Ovary (tissue), 9 donors: ENCODE measurements around the gene FICD. TPM values are rescaled to one million over a fixed set of nuclear protein-coding genes. Genes with fewer than 3 reads are reported as not detected.

Experiments
- DNase-seq, 5 donors: peaks; one replicate each; pipeline ENCODE4 v3.0.0-alpha.2; 2019 to 2020
- H3K27ac ChIP-seq, 2 donors: fragments of 200-600 bp; one replicate each; pipeline versions ENCODE4 v1.5.1 to v1.8.0; 2019 to 2022
- H3K27me3 ChIP-seq: fragments of 200-600 bp; one replicate; pipeline ENCODE4 v1.8.0; 2022
- H3K36me3 ChIP-seq: fragments of 200-600 bp; sonication (generic); one replicate; pipeline ENCODE4 v1.5.1; 2019
- H3K4me1 ChIP-seq: one replicate; pipeline ENCODE4 v1.8.1; 2013; ENCODE audit warnings: mild to moderate bottlenecking, moderate library complexity; ENCODE audit not compliant: insufficient read depth
- H3K4me3 ChIP-seq: fragments of 200-600 bp; sonication (generic); one replicate; pipeline ENCODE4 v1.5.1; 2017
- H3K9me3 ChIP-seq, 2 donors: fragments of 200-600 bp in 1 of 2; sonication (generic) in 1 of 2; one replicate each; pipeline versions ENCODE4 v1.5.1 to v1.8.1; 2013 to 2019; ENCODE audit warnings: mild to moderate bottlenecking in 1 of 2, moderate library complexity in 1 of 2
- EP300 ChIP-seq: sonication (generic); formaldehyde crosslinking; IDR thresholded peaks from one replicate; pipeline ENCODE4 v1.6.1; 2017; ENCODE audit warnings: antibody characterized with exemption
- POLR2A ChIP-seq: fragments of 450-650 bp; IDR thresholded peaks from one replicate; pipeline ENCODE4 v1.6.1; 2017; ENCODE audit warnings: antibody characterized with exemption, mild to moderate bottlenecking, moderate library complexity
- WGBS, 3 donors: extraction: QIAGEN DNeasy Blood & Tissue Kit in 1 of 3; methylation state at CpG; one replicate each; pipeline versions ENCODE4 v1.1.5 to v1.1.7; 2013 to 2017; 5-methylcytosine and 5-hydroxymethylcytosine counted together
- intact Hi-C, 4 donors: fragments of 100-400 bp; cut with DNase I; formaldehyde crosslinking; loops; one replicate each; pipeline versions ENCODE4 v1.11.0 to v1.15.1; 2022 to 2023
- polyA plus RNA-seq, 2 donors: library from polyadenylated mRNA; stranded (reverse); fragments of 200-250 nt in 1 of 2; fragments of 350-450 nt in 1 of 2; fragmentation: Illumina TruSeq in 1 of 2; extraction: RNeasy Lipid Tissue Mini Kit (QIAGEN cat#74804) in 1 of 2; gene quantifications; one replicate each; pipeline ENCODE4 v1.2.3, GENCODE V29; 2013 to 2014
- total RNA-seq, 7 donors: library from RNA; depleted of rRNA in 2 of 7; stranded (reverse); fragments of >200 nt in 2 of 7; fragmentation: NEBNext Ultra II Directional in 3 of 7; extraction: Animal tissue kit (Norgen Biotek cat#: 25700) in 3 of 7; gene quantifications; one replicate each; pipeline versions ENCODE4 v1.1.0 to v1.2.4, GENCODE V29; 2016 to 2023
- TF ChIP-seq, protein P1 (sequence below), 3 donors: fragments of 450-650 bp in 2 of 3; fragments of 200-600 bp in 1 of 3; IDR thresholded peaks; one replicate each; pipeline versions ENCODE4 v1.5.1 to v1.8.0; 2016 to 2022; ENCODE audit warnings: antibody characterized with exemption in 3 of 3, mild to moderate bottlenecking in 1 of 3
- donor health status: DM: no; HTN: no; CAD: no; lungs with moderate emphysema.
- donor health status: DM: no; HTN: no; CAD: no.
- donor health status: Bipolar disorder and iron deficiency.
- donor health status: DM: yes; HTN: yes; CAD: no.
- donor health status: DM: no; HTN: no; CAD: no.
- donor health status: DM: yes; HTN: yes; CAD: no.

The FICD gene
- total and polyA plus RNA-seq, 9 donors: 2.0 to 12.7 (median 6.0) TPM

DNA sequence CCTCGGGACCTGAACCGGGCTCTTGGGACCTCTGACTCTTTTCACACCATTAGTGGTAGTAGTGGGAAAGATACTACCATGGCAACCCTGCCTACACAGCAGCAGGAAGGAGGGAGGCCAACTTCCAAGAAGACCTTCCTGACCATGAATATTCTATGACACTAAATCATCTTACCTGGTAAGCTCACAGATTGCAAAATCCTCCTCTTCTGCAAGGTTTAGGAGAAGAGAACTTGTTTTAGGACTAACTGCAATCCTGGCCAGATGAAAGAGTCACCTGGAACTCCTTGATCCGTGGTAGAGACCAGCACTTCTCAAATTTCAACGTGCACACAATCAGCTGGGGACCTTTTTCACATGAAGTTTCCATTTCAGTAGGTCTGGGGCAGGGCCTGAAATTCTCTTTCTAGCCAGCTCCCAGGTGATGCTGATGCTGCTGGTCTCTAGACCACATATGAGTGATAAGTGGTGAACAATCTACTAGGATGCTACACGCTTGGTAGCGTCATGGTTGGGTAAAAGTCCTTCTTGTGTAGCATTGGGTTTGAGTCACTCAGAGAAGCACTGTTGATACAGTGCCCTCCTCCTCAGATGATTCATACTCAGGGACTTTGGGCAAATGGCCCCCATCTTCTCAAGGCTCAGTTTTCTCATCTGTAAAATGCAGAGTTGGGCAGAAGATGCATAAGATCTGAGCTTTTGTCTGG lies 35.6 kb upstream of the FICD start:
- no peaks in the 10 kb centered on the region for H3K4me1 ChIP-seq
- no peak for TF ChIP-seq EP300
- TF ChIP-seq POLR2A: no peak
- TF ChIP-seq, protein P1, sequence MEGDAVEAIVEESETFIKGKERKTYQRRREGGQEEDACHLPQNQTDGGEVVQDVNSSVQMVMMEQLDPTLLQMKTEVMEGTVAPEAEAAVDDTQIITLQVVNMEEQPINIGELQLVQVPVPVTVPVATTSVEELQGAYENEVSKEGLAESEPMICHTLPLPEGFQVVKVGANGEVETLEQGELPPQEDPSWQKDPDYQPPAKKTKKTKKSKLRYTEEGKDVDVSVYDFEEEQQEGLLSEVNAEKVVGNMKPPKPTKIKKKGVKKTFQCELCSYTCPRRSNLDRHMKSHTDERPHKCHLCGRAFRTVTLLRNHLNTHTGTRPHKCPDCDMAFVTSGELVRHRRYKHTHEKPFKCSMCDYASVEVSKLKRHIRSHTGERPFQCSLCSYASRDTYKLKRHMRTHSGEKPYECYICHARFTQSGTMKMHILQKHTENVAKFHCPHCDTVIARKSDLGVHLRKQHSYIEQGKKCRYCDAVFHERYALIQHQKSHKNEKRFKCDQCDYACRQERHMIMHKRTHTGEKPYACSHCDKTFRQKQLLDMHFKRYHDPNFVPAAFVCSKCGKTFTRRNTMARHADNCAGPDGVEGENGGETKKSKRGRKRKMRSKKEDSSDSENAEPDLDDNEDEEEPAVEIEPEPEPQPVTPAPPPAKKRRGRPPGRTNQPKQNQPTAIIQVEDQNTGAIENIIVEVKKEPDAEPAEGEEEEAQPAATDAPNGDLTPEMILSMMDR (IDR thresholded peaks at IDR 0.05): no peak
- 55 to 60% (median 59%) methylated on average over 6 of the region's 6 CpGs for whole genome bisulfite sequencing, 3 donors
- no peak overlapping the region for H3K27ac ChIP-seq
- DNase-seq: no peak
- no peak overlapping the region for H3K4me3 ChIP-seq
- no peaks in the 10 kb centered on the region for H3K27me3 ChIP-seq
- no peaks in the 10 kb centered on the region for H3K9me3 ChIP-seq
- intact Hi-C loops: no loop called here
- no peaks in the 10 kb centered on the region for H3K36me3 ChIP-seq

DNA sequence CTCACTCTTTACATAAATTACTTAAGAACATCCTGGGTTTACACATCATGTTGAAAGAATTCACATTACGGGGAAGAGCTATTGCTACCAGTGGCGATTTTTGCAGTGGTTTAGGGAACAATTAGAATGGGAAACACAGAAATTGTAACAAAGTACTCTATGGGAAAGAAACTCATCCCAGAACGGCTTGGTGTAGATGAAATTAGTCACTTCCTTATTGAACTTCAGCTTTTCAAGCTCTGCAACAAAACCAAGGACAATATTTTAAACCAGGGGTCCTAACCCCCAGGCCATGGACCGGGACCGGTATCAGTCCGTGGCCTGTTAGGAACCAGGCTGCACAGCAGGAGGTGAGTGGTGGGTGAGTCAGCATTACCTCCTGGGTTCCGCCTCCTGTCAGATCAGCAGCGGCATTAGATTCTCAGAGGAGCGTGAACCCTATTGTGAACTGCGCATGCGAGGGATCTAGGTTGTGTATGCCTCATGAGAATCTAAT lies 32.3 kb upstream of the FICD start:
- no peaks in the 10 kb centered on the region for H3K36me3 ChIP-seq
- no peak overlapping the region for H3K27ac ChIP-seq
- intact Hi-C loops: no loop called here
- 57 to 74% (median 65%) methylated on average over 11 of the region's 11 CpGs for WGBS, 3 donors
- no peaks in the 10 kb centered on the region for H3K9me3 ChIP-seq
- no peaks in the 10 kb centered on the region for H3K27me3 ChIP-seq
- DNase-seq: no peak
- no peaks in the 10 kb centered on the region for H3K4me1 ChIP-seq
- TF ChIP-seq EP300 (no peak), POLR2A (no peak)
- TF ChIP-seq, protein P1 (IDR thresholded peaks at IDR 0.05): no peak
- H3K4me3 ChIP-seq: no peak overlapping the region

DNA sequence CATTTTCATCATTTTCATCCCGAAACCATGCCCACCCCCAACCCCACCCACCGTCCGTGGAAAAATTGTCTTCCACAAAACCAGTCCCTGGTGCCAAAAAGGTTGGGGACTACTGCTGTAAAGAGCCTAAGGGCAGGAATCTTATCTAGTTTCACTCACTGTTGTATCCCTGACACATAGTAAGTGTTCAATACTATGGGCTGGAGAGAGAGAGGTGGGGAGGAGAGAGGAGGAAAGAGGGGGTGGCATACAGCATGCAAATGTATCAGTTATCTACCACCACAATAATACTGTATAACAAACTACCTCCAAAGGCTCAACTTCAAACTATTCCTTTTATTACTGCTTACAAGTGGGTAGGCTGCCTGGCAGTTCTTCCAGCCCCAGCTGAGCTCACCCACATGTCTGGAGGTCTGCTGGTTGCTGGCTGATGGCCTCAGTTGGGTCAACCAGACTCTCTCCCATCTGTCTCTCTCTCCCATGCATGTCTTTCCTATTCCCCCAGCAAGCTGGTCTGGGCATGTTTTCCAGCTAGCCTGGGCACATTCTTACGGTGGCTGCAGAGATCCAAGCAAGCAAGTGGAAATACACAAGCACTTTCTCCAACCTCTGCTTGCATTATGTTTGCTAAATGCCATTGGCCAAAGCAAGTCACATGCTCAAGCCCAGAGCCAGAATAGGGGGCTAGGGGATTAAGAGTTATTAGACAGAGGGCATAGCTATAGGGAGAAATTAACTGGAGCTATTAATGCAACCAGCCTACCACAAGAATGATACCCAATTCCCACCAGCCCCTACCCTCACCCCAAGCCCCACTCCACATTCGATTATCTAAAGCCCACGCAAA lies 31.6 kb upstream of the FICD start:
- no peaks in the 10 kb centered on the region for H3K4me1 ChIP-seq
- DNase-seq: no peak
- no peaks in the 10 kb centered on the region for H3K27me3 ChIP-seq
- TF ChIP-seq EP300 (no peak), POLR2A (no peak)
- TF ChIP-seq, protein P1 (IDR thresholded peaks at IDR 0.05): no peak
- 53 to 75% (median 59%) methylated on average over 6 of the region's 6 CpGs for WGBS, 3 donors
- H3K4me3 ChIP-seq: no peak overlapping the region
- intact Hi-C loops: no loop called here
- no peak overlapping the region for H3K27ac ChIP-seq
- no peaks in the 10 kb centered on the region for H3K36me3 ChIP-seq
- H3K9me3 ChIP-seq: no peaks in the 10 kb centered on the region

GRCh38 chr12:108484431-108484830 lies 30.6 kb upstream of the FICD start:
- Histone ChIP-seq H3K9me3 (no peaks in the 10 kb centered on the region), H3K4me3 (no peak overlapping the region), H3K4me1 (no peaks in the 10 kb centered on the region), H3K27ac (no peak overlapping the region), H3K36me3 (no peaks in the 10 kb centered on the region), H3K27me3 (no peaks in the 10 kb centered on the region)
- WGBS, 3 donors: 76 to 86% (median 85%) methylated on average over 2 of the region's 2 CpGs
- no peak for DNase-seq
- intact Hi-C loops: no loop called here
- TF ChIP-seq POLR2A: no peak
- TF ChIP-seq EP300: no peak
